ENCODE data around the gene RBM28.

DNA sequence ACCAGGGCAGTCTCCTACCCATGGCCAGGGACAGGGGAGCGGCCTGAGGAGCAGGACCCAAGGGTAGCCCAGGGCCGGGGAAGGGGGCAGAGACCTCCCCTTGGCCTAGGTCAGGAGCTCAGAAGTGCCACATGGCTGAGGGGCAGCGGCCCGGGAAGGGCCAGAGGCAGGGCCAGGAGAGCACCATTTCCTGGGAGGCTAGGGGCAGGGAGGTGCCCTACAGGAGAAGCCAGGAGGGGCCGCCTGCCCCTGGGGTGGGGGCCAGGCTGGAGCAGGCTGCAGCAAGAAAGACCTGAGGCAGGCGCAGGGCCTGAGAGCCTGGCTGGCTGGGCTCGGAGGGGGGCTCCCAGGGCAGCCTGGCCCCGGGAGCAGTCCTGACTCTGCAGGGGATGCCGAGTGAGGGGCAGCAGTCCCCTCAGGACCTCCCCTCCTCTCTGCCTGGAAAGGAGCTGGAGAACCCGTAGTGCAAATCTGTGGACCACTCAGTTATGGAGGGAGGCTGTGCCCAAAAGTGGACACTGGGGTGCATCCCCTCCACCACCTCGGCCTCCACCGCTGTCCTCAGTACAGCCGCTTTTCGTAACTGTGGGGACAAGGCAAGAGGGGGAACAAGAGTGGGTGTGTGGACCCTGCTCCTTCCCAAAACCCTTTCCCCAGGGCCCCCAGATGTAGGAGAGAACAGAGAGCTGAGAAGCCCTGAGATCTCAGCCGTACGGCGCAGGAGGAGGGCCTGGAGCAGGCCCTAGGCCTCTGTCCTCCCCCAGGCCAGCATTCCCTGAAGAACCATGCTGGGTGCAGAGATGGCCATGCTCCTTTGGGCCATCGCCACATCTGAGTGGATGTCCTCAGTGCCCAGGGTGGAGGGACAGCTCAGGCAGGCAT, 49.0 kb upstream of the RBM28 start:
- TF ChIP-seq, protein P1, sequence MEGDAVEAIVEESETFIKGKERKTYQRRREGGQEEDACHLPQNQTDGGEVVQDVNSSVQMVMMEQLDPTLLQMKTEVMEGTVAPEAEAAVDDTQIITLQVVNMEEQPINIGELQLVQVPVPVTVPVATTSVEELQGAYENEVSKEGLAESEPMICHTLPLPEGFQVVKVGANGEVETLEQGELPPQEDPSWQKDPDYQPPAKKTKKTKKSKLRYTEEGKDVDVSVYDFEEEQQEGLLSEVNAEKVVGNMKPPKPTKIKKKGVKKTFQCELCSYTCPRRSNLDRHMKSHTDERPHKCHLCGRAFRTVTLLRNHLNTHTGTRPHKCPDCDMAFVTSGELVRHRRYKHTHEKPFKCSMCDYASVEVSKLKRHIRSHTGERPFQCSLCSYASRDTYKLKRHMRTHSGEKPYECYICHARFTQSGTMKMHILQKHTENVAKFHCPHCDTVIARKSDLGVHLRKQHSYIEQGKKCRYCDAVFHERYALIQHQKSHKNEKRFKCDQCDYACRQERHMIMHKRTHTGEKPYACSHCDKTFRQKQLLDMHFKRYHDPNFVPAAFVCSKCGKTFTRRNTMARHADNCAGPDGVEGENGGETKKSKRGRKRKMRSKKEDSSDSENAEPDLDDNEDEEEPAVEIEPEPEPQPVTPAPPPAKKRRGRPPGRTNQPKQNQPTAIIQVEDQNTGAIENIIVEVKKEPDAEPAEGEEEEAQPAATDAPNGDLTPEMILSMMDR (conservative IDR thresholded peaks at IDR 0.05; ENCODE audit: low read depth, low read length) = no peak
- no peak for TF ChIP-seq EZH2 (IDR thresholded peaks at IDR 0.05; ENCODE audit: borderline replicate concordance, low read depth, low read length, poor library complexity, severe bottlenecking)

Measured in A673 (cell line).